ENCODE data around the gene MRPS5. TPM values are rescaled to one million over a fixed set of nuclear protein-coding genes. Genes with fewer than 3 reads are reported as not detected.

Gene MRPS5
- total RNA-seq, 1 experiment from 2014 or later, result 44.8 TPM

Other genes with a start within 250 kb of the MRPS5 start
- not detected in 2 replicates for gene MAL, start 96.1 kb downstream of the MRPS5 start, total RNA-seq (2014; rRNA removed)
- 7.5 and 8.1 TPM in 2 replicates for gene ZNF514, start 38.0 kb upstream of the MRPS5 start, total RNA-seq (2014; rRNA removed)
- gene ZNF2, start 44.0 kb upstream of the MRPS5 start, total RNA-seq (2014; rRNA removed), result 5.5 and 6.5 TPM in 2 replicates
- gene ZNF892, start 85.7 kb upstream of the MRPS5 start, total RNA-seq (2014; rRNA removed), result 3.4 and 4.6 TPM in 2 replicates
- gene PROM2, start 152.6 kb upstream of the MRPS5 start, total RNA-seq (2014; rRNA removed), result 0.06 TPM in 2 replicates
- 0.19 and 0.29 TPM in 2 replicates for gene KCNIP3, start 175.5 kb upstream of the MRPS5 start, total RNA-seq (2014; rRNA removed)